UCSD-AML1 (cell line): Measurements from ENCODE around the gene ACTG2.

ENCODE experiments used
- DNase-seq: peaks from one replicate; lab custom pipeline; 2025; ENCODE audit not compliant: unreplicated experiment; lab: John Stamatoyannopoulos, UW

Gene ACTG2

GRCh38 chr2:73963385-73964120, 70.7 kb downstream of the ACTG2 start:
- DNase-seq, result no peak

DNA sequence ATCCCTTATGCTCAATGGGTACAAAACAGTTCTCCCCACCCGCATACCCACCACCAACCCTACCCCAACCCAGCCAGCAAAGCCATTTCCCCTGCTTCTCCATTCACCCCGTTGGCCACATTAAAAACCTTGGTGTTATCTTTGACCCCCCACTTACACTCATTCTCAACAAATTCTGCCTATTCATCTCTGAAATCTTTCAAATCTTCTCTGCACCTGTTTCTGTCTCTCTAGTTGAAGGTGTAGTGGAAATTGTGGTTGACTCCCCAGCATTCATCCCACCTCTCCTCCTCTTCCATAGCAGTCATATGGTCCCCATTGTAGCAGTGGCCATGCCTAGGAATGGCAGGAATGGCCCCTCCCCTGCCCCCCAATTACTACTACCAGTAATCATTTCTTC, 71.4 kb downstream of the ACTG2 start:
- no peak for DNase-seq

DNA sequence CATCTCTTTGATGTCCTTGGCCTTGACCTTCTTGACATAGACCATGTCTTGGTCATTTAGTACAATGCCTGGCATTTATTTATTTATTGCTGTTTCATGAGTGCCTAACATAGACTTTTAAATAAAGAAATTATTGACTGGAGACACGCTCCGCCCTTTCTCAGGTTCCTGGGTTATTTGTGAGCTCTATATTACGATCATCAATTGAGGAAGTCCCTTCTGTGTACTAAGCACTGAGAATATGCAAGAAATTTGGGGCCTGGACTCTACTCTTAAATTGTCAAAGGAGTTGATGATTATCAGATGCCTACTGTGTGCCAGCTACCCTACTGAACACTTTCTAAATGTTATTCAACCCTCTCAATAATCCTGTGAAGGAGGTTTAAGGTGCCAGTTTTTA, 72.2 kb downstream of the ACTG2 start:
- no peak for DNase-seq

- DNase-seq, result no peak
These were observed 75.6 kb downstream of the ACTG2 start for GRCh38 chr2:73968357-73968937.

DNA sequence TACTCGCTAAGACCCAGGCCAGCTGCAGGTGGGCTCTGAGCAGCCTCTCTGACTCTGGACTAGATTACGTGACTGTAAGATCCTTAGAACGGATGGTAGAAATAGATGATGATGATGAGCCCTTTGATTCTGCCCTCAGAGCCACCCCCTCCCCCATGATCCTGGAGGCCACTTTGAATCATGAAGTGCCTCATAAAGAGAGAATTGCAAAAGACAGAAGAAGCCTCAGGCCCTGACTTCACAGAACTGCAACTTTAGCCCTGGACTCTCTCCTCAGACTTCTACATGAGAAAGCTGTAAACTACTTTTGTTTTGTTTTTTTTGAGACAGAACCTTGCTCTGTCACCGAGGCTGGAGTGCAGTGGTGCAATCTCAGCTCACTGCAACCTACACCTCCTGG, 76.5 kb downstream of the ACTG2 start:
- no peak for DNase-seq
